NB4 (cell line): ENCODE measurements around the gene ZNF268.

Experiments
- POLR2A ChIP-seq: IDR thresholded peaks from 2 replicates; pipeline ENCODE4 v1.6.1; 2011; ENCODE audit warnings: mild to moderate bottlenecking; ENCODE audit not compliant: insufficient read length; ENCODE audit errors: extremely low read depth
- TF ChIP-seq, protein P1 (sequence below): IDR thresholded peaks from one replicate; pipeline ENCODE4 v1.5.1; 2012; ENCODE audit warnings: low read depth, low read length
- TF ChIP-seq, protein P2 (sequence below): IDR thresholded peaks from 2 replicates; pipeline ENCODE4 v1.6.1; 2011; ENCODE audit warnings: low read depth, low read length

DNA sequence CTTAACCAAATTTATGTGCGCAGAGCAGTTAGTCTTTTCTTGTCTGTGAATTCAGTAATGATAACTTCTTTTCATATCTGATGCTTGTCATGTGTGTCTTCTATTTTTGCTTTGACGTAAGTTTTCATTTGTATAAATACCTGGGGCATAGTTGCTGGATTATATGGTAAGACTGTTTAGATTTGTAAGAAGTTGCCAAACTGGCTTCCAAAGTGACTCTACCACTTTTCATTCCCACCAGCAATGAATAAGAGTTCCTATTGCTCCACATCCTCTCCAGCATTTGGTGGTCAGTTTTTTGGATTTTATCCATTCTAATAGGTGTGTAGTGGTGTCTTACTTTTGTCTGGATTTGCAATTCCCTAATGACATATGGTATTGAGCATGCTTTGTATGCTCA is 8.9 kb downstream of the ZNF268 start:
- TF ChIP-seq, protein P1, sequence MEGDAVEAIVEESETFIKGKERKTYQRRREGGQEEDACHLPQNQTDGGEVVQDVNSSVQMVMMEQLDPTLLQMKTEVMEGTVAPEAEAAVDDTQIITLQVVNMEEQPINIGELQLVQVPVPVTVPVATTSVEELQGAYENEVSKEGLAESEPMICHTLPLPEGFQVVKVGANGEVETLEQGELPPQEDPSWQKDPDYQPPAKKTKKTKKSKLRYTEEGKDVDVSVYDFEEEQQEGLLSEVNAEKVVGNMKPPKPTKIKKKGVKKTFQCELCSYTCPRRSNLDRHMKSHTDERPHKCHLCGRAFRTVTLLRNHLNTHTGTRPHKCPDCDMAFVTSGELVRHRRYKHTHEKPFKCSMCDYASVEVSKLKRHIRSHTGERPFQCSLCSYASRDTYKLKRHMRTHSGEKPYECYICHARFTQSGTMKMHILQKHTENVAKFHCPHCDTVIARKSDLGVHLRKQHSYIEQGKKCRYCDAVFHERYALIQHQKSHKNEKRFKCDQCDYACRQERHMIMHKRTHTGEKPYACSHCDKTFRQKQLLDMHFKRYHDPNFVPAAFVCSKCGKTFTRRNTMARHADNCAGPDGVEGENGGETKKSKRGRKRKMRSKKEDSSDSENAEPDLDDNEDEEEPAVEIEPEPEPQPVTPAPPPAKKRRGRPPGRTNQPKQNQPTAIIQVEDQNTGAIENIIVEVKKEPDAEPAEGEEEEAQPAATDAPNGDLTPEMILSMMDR = no peak
- no peak for TF ChIP-seq POLR2A
- TF ChIP-seq, protein P2, sequence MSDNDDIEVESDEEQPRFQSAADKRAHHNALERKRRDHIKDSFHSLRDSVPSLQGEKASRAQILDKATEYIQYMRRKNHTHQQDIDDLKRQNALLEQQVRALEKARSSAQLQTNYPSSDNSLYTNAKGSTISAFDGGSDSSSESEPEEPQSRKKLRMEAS = no peak
